Activated CD8-positive, alpha-beta memory T cell treated with anti-CD3 and anti-CD28 coated beads, Interleukin-2, amount 50 U/mL, for 1 hour (primary cell): Measurements from ENCODE around the gene TGFB1I1.
"Not testable (repeated sequence)": the region's sequence is repeated elsewhere in the genome, so short reads cannot be mapped to it uniquely, and the experiment has no call there.

Experiments used
- DNase-seq: peaks from one replicate; pipeline ENCODE4 v3.0.0-alpha.2; 2020; ENCODE audit errors: extremely low read depth

Gene TGFB1I1

DNA sequence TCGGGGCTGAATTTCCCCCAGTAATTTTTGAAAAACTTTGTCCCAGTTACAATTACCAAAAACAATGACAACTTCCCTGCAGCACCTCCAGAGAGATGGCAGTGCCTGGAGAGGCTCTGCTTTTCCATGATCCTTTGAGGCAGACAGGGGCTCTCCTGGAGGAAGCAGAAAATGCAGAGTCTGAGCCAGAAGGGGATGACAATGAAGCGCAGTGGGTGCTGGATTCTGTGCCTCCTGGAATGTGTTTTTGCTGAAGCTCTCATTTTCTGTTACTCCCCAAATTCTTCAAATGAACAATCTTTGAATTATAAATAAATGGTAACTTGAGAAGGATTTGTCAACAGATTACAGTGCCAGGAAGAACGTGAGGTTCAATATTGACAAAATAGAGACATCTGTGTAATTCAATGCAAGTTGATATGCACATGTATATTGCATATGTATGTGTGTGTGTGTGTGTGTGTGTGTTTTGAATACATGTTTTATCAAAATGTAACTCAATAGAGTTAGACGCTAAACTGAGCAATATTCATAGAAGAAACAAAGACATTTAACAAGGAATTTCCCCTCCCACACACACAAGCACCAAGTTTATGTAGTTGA, 45.9 kb downstream of the TGFB1I1 start:
- DNase-seq: no peak

DNA sequence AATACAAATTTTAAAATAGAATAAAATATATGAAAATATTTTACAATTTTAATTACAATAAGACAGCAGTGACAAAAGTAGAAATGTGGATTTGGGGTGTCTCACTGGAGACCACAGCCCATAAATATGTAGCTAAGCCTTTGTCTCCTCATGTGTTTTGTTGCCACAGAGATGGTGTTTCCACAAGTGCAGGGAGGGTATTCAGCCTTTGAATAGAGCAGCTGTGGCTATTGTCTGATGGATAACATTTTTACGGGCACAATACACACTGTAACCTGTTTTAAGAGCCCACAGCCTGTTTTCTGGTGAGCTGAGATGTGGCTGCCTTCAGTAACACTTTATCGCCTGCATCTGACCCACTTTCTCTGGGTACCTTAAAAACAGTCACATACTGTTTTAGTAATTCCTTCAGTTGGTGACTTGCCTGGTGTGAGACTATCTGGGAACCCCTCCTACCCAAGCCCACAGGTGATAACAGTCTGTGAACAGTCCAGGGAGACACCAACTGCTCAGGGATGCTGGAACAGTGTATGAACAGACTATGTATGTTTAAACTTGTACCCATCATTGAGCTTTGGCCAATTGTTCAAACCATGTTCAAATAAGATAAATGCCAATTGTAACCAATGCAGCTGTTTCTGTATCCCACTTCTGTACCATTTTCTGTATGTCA, 47.9 kb downstream of the TGFB1I1 start:
- DNase-seq: no peak

DNA sequence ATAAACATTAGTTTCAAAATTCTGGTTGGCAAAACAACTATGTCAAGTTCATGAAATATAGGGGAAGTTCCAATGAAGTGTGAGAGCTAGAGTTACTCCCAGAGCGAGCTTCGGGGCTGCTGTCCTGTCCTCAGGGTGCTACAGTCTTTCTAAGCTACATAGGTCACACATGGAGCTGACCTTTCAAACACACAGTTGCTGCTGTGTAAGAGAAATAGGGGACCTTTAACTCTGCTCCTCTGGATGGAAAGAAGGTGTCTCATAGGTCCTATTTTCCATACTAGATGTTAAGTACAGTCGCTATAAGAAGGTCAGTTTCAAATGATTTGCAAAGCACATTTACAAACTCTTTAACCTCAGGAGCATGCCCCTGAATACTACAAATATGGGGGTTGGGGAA, 49.4 kb downstream of the TGFB1I1 start:
- no peak for DNase-seq

DNA sequence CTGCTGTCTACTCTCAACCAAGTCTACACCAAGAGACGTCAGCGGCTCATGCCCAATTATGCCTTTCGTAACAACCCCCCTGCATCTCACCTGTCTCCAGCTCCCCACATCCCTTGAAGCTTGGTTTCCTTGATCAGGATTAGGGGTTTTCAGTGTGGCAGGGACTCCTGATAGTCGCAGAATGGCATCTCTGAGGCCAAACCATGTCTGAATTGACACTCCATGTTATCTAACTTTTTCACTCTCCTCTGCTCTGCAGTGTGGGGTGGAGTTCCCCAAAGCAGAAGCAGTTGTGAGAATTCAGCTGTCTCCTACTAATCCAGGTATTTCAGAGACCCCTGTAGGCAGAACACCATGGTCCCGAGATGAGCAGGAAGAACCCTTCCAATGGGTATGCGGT, 50.1 kb downstream of the TGFB1I1 start:
- DNase-seq: no peak

DNA sequence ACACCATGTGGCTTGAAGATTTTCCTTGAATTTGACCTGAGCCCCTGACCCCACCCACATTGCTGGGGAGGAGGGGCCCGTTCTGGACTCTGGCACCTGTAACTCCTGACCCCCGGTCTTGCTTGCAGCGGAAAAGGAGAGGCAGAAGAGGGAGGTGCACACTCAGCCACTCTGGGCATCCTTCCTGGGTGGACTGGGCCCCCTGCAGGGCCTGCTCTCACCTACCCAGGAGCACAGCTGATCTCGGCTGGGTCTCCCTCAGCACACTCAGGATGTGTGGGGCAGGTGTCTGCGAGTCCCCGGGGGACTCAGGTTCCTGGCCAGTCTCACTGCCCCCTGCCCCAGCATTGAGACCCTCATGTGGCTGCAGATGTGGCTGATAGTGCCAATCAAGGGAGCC, 51.8 kb downstream of the TGFB1I1 start:
- DNase-seq: not testable (repeated sequence)

DNA sequence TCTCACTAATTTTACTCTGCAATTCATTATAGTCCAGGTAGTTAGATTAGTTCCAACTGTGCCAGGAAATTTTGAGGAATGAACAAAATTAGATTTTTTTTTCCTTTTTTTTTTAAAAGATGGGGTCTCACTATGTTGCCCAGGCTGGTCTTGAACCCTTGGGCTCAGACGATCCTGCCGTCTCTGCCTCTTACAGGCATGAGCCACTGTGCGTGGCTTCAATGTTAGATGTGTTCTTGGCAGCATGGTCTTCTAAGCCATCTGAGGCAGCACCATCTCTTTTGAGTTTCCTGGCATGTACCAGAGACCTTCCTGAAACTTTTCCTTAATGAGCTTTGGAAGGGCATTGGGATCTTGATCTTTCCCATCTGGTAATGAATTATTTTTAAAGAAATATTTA, 53.2 kb downstream of the TGFB1I1 start:
- no peak for DNase-seq
